ENCODE measurements around the gene ANGPTL2.

- no peak for TF ChIP-seq CTCF (IDR thresholded peaks at IDR 0.05)
- no peak for TF ChIP-seq POLR2A (IDR thresholded peaks at IDR 0.05)
These were observed 6.8 kb upstream of the ANGPTL2 start for GRCh38 chr9:127129073-127129717.

Measured in uterus (tissue), 2 donors.